Medulla oblongata (tissue), 1 donor: ENCODE results near the gene SEZ6L.
A peak's percentile ranks its signal among the peaks of the same experiment; 100 is the strongest.

Source experiments
- DNase-seq: peaks from one replicate; pipeline ENCODE4 v3.0.0-alpha.2; 2015; ENCODE audit errors: extremely low spot score

Gene SEZ6L

DNA sequence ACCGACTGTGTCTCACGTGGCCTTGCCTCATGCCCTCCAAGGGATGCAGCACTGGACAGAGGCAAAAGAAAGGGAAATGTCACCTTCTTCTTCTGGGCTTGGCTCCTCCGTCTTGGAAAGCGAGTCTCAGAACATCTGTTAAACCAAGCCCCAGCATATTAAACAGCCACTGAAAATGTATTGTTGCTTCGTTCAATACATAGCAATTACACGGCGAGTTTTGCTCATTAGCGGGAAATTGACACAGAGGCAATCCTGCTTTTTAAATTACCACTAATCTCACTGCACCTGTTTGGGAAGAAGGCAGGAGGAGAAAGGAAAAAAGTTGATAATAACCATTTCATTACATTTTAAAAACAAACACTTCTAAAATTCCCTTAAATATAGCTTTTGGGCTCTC lies 72.1 kb downstream of the SEZ6L start:
- DNase-seq = no peak

DNA sequence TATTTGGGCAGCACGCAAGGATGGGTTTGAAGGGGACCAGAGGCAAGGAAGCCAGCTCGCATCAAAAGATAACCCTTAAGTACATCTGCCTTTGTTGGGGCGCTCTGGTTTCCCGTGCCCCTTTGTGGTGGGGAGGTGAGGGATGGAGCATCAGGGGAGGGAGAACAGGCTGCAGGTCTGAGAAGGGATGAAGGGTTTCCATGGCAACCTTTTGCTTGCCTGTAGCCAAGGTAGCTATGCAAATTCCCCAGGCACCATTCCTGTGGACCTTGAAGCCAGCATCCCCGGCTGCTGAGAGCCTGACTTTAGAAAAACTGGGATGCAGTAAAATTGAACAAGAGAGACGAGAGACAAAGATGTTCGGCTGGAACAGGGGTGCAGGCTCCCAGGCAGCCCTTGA lies 75.7 kb downstream of the SEZ6L start:
- DNase-seq = no peak

DNA sequence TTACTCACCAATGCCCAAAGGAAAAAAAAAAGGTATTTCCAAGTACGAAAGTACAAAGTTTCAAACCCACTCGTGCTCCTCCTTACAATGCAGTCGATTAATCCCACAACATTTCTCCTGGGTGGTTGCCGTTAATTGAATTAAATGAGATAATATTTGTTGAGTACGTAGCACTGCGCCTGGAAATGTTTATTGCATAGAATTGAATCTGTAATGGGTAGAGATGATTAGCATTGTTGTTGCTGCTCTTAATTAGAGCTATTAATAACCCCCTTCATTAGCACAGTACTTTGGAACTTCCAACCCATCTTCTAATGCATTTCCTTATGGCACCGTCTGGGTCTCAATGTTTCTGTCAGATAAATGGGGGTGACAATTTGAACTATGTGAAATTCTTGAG lies 77.3 kb downstream of the SEZ6L start:
- DNase-seq = no peak

DNA sequence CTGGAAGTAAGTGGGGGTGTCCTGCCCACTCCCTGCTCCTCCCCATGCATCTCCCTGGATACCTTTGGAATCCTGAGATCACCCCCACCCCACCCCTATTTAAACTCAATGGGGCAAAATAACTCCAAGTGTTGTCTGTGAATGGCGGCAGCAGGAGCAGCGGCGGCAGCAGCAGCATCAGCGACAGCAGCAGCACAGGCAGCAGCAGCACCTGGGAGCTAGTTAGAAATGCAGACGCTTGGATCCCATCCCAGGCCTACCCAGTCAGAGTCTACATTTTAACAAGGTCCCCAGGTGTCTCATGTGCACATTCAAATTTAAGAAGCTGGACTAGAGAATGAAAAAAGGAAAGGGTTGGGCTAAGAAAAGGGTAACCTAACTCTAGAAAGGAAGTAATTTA lies 82.6 kb downstream of the SEZ6L start:
- no peak for DNase-seq

DNA sequence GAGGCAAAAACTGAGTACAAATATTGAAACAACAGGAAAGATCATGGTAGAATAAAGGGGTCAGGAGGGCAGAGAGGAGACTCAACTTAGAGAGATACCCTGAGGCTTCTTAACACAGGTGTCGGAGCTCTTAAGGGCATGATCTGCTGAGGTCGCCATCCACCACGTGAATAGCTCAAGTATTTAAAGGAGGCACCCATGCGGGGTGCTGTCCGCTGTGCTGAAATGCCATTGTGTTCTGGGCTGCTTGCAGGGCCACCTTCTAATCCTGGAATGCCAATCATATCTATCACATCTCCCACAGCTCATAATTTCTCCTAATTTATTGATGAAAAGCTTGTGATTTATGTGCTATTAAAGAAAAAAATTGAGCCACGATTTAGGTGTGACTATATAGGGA lies 90.2 kb downstream of the SEZ6L start:
- no peak for DNase-seq

DNA sequence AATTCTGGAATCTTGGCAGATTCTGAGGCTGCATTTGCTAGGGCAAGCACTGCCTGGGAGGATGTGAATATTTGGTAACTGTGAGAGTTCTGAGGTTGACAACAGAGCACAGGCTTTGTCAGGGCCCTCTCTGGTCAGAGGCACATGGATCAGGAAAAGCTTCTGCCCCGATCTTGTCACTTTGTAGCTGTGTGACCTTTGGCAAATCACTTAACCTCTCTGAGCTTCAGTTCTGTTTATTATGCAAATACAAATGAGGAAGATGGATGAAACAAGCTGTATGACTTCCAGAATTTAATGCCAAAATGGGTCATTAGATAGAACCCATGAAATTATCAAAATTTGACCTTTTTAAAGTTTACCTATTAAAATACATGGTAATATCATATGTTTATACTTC lies 94.9 kb downstream of the SEZ6L start:
- DNase-seq = no peak

DNA sequence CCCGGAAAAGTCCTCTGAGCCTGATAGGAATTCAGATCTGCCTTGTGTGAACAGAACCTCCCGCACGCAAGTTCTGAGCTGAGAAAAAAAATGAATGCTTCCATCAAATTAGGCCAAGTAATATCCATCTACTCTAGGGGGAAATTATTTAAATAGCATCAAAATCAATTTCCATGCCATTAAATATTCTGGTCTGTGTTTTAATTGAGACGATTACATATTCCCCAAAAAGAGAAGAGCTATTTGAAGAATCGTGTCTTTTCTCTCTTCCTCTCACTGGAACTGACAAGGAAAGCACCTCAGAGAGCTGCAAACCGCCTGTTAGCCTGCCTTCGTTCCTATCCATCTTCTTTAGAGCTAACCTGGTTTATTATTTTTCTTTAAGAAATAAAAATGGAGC lies 96.0 kb downstream of the SEZ6L start:
- no peak for DNase-seq

DNA sequence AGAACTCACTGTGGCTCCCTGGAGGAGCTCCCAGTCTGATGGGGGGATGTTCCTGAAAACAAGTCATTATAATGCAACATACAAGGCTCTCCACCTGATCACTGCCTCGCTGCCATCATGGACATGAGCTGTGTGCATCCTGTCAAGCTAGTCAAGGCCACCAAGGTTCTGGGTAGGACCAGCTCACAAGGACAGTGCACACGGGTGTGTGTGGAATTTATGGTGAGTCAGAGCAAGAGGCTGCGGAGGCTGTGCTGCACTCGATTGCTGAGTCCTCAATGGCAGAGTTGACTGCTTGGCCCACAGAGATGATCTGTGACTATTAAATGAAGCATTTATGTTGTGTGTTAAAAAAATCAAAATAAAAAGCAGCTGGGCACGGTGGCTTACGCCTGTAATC lies 96.6 kb downstream of the SEZ6L start:
- no peak for DNase-seq

DNA sequence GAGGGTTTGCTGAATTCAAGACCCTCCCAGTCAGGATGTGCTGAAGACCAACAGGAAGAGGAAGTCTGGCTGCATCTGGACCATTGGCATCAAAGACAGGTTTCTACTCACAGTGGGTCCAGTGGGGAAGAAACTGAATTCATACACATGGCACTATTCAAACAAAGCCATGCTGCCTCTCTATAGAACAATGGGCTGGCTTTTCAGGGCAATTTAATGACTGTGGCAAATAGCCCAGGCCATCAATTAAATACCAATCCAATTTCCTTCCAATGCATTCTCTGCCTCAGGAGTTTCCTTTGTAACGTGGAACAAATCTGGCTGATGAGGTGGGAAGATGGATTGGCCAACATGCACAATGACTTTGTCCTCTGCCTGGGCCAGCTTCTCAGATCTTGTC lies 98.6 kb downstream of the SEZ6L start:
- DNase-seq = no peak

DNA sequence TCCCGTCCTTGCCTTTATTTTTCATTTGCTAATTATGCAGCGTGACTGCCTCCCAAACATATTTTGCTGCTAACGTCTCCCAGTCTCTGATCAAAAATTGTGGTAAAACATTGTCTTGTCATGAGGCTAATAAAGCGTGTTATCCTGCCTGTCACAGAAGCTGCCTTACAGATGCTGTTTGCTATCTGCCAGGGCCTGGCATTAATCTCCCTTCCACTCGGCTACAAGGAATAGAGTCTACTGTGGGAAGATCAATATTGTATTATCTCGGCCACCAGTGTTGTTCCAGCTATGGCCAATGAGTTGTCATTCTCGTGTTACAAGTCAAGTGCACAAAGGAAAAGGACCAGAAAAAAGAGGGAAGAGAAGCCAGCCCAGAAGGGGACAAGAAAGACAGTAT lies 100.3 kb downstream of the SEZ6L start:
- DNase-seq = no peak

DNA sequence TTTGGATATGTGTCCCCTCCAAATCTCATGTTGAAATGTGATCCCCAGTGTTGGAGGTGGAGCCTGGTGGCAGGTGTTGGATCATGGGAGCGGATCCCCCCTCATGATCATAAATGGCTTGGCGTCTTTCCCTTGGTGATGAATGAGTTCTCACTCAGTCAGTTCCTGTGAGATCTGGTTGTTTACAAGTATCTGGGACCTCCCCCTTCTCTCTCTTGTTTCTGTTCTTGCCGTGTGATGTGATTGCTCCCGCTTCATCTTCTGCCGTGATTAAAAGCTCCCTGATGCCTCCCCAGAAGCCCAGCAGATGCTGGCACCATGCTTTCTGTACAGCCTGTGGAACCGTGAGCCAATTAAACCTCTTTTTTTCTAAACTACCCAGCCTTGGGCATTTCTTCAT lies 102.2 kb downstream of the SEZ6L start:
- DNase-seq = no peak

DNA sequence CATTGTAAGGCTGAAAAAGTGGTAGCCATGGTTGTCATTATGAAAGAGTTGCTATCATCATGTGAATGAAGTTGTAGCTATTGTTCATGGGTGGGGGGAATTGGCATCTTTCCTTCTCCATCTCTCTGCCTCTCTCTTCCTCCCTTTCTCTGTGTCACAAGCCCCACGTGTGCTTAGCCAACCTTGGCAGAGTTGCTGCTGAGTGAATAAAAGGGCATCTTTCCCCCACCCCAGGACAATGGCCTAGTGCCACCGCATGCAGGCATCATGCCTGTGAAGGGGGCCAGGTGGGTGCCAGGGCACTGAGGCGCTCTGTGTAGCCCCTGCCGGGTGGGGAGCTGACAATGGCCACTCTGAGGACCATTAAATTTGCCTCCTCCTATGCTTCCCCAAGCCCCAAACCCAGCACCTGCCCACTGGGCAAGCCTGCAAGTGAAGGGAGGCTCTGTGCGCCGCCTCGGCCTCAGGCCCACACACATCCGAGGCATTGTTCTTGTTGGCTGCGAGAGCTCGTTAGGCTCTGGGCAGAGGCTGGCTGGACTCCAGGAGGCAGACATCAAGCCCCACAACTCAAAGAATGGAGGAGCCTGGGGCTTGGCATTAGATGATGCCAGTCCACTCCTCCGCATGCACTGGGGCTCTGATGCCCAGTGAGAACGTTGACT lies 103.9 kb downstream of the SEZ6L start:
- peak; percentile 70 for DNase-seq

DNA sequence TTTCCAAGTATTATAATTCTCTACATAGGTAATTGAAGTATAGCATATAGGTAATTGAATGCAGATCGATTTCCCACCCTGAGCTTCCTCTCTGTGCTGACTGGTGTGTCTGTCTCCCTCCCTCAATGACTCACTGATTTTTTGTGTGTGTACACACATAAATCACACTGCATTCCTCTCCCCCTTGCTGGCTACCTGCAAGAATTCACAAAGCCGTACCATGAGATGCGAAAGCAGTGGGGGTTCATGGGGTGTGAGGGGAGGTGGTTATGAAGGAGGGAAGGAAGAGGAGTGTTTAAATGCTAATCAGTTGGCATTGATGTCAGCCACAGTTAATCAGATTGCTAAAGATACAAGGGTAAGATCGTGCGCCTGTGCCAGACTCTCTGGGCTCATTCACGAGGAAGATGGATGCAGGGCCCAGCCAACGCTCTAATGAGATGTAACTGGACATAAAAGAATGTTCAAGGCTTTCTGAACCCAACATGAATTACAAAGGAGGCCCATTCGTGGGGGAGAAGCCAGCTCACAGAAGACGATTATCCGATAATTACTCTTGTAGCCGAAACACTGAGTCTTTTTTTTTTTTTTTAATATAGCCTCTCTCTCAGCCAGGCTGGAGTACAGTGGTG lies 107.4 kb downstream of the SEZ6L start:
- DNase-seq = peak; percentile 13

DNA sequence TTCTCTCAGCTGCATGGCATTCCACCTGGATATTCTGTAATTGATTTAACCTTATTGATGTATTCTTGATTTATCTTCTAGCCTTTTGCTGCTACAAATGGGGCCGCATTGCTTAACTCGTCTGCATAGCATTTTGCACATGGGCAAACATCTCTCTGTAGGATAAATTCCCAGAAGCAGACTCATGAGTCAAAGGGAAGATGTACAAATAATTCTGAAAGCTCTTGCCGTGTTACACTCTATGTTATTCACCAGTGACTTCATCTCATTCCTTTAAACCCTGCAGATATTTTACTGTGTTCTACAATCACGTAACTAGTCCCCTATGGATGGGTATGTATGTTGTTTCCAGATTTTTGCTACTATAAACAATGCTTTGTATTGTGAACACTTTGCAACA lies 112.7 kb downstream of the SEZ6L start:
- no peak for DNase-seq

DNA sequence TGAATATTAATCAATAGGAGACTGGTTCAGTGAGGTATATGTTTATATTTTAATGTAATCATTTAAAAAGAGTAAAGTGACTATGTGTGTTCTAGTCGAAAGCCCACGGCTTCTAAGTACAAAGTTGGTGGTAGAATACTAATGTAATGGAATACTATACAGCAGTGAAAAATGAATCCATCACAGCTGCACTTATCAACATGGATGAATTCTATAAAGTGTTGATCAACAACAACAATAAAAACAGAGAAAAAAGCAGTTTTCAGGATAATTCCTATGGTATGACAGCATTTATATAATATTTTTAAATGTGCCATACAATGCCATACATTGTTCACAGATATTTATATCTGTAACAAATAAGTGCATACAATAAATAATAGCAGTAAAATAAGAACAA lies 114.1 kb downstream of the SEZ6L start:
- no peak for DNase-seq

DNA sequence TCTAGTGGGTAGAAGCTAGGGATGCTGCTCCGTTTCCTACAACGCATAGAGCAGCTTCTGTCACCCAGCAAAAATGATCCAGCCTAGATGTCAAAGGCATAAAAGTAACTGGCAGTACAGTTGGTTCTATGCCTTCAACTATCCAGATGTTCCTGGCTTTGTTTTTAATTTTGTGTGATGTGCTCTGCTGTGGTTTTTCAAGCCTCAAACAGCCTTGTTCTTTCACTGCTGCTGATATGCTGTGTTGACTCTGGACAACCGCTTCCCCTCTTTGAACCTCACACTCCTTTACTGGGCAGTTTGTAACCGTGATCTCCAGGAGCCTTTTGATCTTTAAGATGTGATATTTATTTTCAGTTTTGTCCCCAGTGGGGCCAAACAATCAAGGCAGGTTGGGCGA lies 116.4 kb downstream of the SEZ6L start:
- no peak for DNase-seq

DNA sequence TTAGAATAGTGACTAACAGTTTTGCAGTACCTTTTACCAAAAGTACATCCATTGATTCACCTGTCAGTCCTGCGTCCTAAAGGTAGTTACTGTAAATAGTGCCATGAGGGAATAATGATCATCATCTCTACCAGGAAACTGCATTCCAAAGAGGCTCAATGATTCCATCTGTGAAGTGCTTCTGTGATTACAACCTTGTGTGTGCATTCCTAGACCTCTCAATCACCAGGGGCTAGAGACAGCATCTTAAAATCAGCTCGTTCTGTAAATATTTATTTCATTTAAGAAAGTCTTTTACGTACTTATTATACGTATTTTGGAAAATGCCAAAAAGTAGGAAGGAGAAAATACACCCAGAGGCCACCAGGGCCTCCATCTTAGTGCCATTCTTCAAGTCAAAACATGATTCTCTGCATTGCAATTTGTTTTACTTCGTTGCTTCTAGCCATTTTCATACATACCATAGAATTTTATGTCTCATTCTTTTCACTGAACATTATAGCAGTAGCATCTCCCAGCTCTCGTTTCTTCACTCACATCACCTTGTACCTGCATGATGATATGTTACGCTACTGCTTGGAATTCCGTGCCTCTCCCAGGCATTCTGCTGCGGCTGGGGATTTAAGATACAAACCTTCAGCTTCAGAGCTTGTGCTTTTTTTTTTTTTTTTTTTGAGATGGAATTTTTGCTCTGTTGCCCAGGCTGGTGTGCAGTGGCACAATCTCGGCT lies 117.0 kb downstream of the SEZ6L start:
- DNase-seq = no peak

DNA sequence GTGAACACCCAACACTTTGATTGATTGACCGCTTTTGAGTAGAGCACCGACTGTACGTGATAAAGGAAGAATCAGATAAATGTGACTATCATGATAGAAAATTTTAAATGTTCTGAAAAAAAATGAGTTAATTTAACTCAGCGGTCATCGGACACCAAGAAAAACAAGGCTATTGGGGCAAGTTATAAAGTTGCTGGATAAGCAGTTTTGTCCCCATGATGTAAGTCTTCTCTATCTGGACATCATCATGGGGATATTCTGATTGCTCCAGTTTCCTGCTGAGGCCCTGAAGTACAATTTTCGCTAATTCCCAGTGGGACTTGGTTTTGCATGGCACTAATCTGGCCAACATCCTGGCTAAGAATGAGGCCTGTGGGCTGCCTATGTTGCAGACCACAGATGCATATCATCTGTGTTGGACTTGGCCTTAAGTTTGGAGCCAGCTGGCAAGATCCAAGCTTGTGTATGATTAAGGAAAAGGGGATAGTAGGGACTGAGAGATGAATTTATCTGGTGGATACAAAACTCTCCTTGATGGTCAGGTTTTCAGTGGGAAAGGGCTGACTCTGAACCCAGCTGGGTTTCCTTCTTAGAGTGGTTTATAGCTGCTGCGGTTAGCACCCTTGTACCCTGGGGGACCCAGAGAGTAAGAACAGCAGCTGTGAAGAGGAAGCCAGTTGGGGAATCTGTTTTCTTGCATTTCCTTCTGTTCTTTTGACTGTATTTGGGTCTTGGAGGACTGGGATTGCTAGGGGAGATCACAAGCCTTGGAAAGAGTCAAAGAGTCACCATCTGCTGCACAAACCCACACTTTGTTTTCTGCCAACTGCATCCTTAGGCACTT lies 118.3 kb downstream of the SEZ6L start:
- DNase-seq = no peak

DNA sequence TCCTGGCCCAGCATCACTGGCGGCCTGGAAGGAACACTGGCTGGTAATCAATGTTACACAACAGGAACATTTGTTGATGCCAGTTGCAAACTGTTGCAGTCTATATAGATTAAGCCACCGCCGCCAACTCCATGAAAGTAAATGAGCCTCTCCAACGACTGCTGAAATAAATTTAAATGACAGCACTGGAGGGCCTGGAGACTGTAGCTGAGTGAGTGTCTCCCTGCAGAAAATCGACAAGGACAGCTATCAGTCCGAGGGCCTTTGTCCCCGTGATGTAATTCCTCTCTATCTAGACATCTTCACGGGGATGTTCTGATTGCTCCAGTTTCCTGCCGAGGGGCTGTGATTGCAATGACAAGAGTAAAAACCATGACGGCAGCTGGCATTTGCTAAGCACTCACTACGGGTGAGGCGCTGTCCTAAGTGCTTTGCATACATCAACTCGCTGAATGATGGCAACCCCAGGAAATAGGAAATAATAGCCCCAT lies 120.4 kb downstream of the SEZ6L start:
- no peak for DNase-seq

DNA sequence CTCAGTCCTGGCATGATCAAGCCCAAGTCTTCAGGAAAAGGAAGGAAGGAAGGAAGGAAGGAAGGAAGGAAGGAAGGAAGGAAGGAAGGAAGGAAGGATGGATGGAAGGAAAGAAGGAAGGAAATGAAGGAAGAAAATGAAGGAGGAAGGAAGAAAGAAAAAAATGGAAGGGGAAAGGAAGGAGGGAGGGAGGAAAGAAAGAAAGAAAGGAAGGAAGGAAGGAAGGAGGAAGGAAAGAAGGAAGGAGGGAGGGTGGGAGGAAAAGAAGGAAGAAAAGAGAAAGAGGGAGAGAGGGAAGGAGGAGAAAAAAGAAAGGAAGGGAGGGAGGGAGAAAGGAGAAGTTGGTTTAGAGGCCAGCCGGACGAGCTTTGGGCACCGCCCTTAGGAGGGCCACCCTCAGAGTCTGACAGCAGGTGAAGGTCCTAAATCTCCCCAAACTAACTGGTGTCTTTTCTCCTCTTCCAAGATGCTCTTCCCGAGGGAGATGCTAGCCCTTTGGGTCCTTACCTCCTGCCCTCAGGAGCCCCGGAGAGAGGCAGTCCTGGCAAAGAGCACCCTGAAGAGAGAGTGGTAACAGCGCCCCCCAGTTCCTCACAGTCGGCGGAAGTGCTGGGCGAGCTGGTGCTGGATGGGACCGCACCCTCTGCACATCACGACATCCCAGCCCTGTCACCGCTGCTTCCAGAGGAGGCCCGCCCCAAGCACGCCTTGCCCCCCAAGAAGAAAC lies 122.8 kb downstream of the SEZ6L start:
- no peak for DNase-seq

DNA sequence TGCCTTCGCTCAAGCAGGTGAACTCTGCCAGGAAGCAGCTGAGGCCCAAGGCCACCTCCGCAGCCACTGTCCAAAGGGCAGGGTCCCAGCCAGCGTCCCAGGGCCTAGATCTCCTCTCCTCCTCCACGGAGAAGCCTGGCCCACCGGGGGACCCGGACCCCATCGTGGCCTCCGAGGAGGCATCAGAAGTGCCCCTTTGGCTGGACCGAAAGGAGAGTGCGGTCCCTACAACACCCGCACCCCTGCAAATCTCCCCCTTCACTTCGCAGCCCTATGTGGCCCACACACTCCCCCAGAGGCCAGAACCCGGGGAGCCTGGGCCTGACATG lies 123.4 kb downstream of the SEZ6L start:
- no peak for DNase-seq
